ENCODE data around the gene PRCP. TPM values are rescaled to one million over a fixed set of nuclear protein-coding genes. Genes with fewer than 3 reads are reported as not detected.
"Not testable (repeated sequence)": the region's sequence is repeated elsewhere in the genome, so short reads cannot be mapped to it uniquely, and the experiment has no call there.

The PRCP gene
- total RNA-seq, 2 experiments from 2014 or later, result 21.8 to 29.9 TPM

- Mint-ChIP-seq H3K4me3 (no peak overlapping the region), H3K27me3 (no peaks in the 10 kb centered on the region), H3K9me3 (peaks cover 2% of the 10 kb centered on the region), H3K36me3 (ENCODE audit: low read depth) (peaks cover 60% of the 10 kb centered on the region), H3K4me1 (ENCODE audit: low read depth) (peaks cover 42% of the 10 kb centered on the region), H3K27ac (peak overlapping the region; percentile 32)
- ATAC-seq (no peak), DNase-seq (no peak)
- ChIA-PET CTCF (interaction anchor here (0.6 to 6.2 kb wide), 6 partner anchors 10 to 165 kb away, joined by 3 to 25 read pairs (median 5); partner anchors contain the start of genes DDIAS and PRCP), POLR2A (interaction anchor here (1.2 kb wide), 1 partner anchor 23 kb away, joined by 3 read pairs; no protein-coding TSS in a partner anchor)
- intact Hi-C loops (cut with micrococcal nuclease), result no loop called here
- TF ChIP-seq CTCF (IDR thresholded peaks at IDR 0.05), result no peak
Observed at GRCh38 chr11:82924522-82925224, 24.4 kb upstream of the PRCP start.

- POLR2A ChIA-PET; intact Hi-C loops (cut with micrococcal nuclease); DNase-seq; H3K4me3 Mint-ChIP-seq; H3K27me3 Mint-ChIP-seq; H3K27ac Mint-ChIP-seq; H3K9me3 Mint-ChIP-seq; ATAC-seq: not testable (repeated sequence)
- Mint-ChIP-seq H3K4me1 (ENCODE audit: low read depth) (peaks cover 49% of the 10 kb centered on the region), H3K36me3 (ENCODE audit: low read depth) (peaks cover 73% of the 10 kb centered on the region)
- CTCF ChIA-PET, result interaction anchor here (1.3 to 6.2 kb wide), 3 partner anchors 20 to 55 kb away, joined by 4 to 25 read pairs (median 14); partner anchors contain the start of genes DDIAS and PRCP
Observed at GRCh38 chr11:82922396-82923173, 22.4 kb upstream of the PRCP start.

GRCh38 chr11:82920227-82920626 is 20.0 kb upstream of the PRCP start:
- ATAC-seq (peak; percentile 27), DNase-seq (peak; percentile 38)
- intact Hi-C loops (cut with micrococcal nuclease), result loop anchor here (2.0 kb wide), 1 partner anchor 53 kb away; no protein-coding TSS in a partner anchor
- CTCF ChIA-PET, result interaction anchor here (0.8 to 3.2 kb wide), 5 partner anchors 10 to 330 kb away, joined by 3 to 14 read pairs (median 5); partner anchors contain the start of gene DDIAS
- not testable (repeated sequence) for H3K27me3 Mint-ChIP-seq, H3K9me3 Mint-ChIP-seq
- peak overlapping the region; percentile 56 for H3K4me3 Mint-ChIP-seq
- peaks cover 44% of the 10 kb centered on the region for H3K4me1 Mint-ChIP-seq (ENCODE audit: low read depth)
- peak overlapping the region; percentile 87 for H3K27ac Mint-ChIP-seq
- peaks cover 92% of the 10 kb centered on the region for H3K36me3 Mint-ChIP-seq (ENCODE audit: low read depth)
- POLR2A ChIA-PET, result interaction anchor here (0.9 to 2.3 kb wide), 3 partner anchors 19 to 152 kb away, joined by 3 to 12 read pairs (median 3); partner anchors contain the start of genes DDIAS and PRCP

- peaks cover 95% of the 10 kb centered on the region for H3K36me3 Mint-ChIP-seq (ENCODE audit: low read depth)
- H3K4me3 Mint-ChIP-seq, result peak overlapping the region; percentile 56
- ChIA-PET CTCF (interaction anchor here (0.8 to 3.2 kb wide), 4 partner anchors 12 to 330 kb away, joined by 3 to 14 read pairs (median 6); partner anchors contain the start of gene DDIAS), POLR2A (interaction anchor here (1.4 to 2.3 kb wide), 2 partner anchors 18 to 19 kb away, joined by 3 to 12 read pairs; partner anchors contain the start of genes DDIAS and PRCP)
- ATAC-seq, H3K9me3 Mint-ChIP-seq, H3K27me3 Mint-ChIP-seq, DNase-seq: not testable (repeated sequence)
- intact Hi-C loops (cut with micrococcal nuclease), result loop anchor here (2.0 kb wide), 1 partner anchor 53 kb away; no protein-coding TSS in a partner anchor
- peak overlapping the region; percentile 87 for H3K27ac Mint-ChIP-seq
- H3K4me1 Mint-ChIP-seq (ENCODE audit: low read depth), result peaks cover 42% of the 10 kb centered on the region
Observed at GRCh38 chr11:82919786-82920185, 19.6 kb upstream of the PRCP start.

GRCh38 chr11:82909015-82909640 is 8.9 kb upstream of the PRCP start:
- no peak for TF ChIP-seq CTCF (IDR thresholded peaks at IDR 0.05)

More at GRCh38 chr11:82909015-82909640, 8.9 kb upstream of the PRCP start:
- H3K36me3 Mint-ChIP-seq (ENCODE audit: low read depth), result peaks cover 39% of the 10 kb centered on the region
- H3K4me3 Mint-ChIP-seq, result no peak overlapping the region
- no peak for DNase-seq
- no peak overlapping the region for H3K27ac Mint-ChIP-seq
- no peak for ATAC-seq
- intact Hi-C loops (cut with micrococcal nuclease), result loop anchor here (5.0 kb wide), 1 partner anchor 88 kb away; no protein-coding TSS in a partner anchor
- H3K4me1 Mint-ChIP-seq (ENCODE audit: low read depth), result peaks cover 30% of the 10 kb centered on the region
- H3K9me3 Mint-ChIP-seq, result peaks cover 7% of the 10 kb centered on the region
- POLR2A ChIA-PET, result no interaction called here
- H3K27me3 Mint-ChIP-seq, result no peaks in the 10 kb centered on the region
- CTCF ChIA-PET, result interaction anchor here (1.3 to 1.7 kb wide), 2 partner anchors 42 to 247 kb away, joined by 3 to 8 read pairs; partner anchors contain the start of gene PCF11

Measured in activated CD8-positive, alpha-beta T cell treated with anti-CD3 and anti-CD28 coated beads for 36 hours (primary cell).